IMR-90 (cell line): ENCODE data around the gene CHD6. TPM values are rescaled to one million over a fixed set of nuclear protein-coding genes. Genes with fewer than 3 reads are reported as not detected.

ENCODE experiments used
- ATAC-seq: fragments of 200-7000 bp; cut with Tn5 transposase; 2 replicates; pipeline ENCODE4 v1.9.1; 2020; ENCODE audit warnings: low read depth, mild to moderate bottlenecking, moderate library complexity
- BruUV-seq: library from RNA; stranded (reverse); fragments of 400-500 nt; replicated peaks from 2 replicates; lab custom pipeline; 2021; lab: Mats Ljungman, UMichigan
- CTCF ChIA-PET: fragments of 300-600 bp; formaldehyde crosslinking; extraction: SDS; loops from one replicate; lab custom pipeline; 2021; ENCODE audit warnings: antibody characterized with exemption; lab: Yijun Ruan, JAX
- POLR2A ChIA-PET: fragments of 300-600 bp; sonication (Branson Sonifier 250); formaldehyde crosslinking; loops from one replicate; lab custom pipeline; 2022; ENCODE audit warnings: antibody characterized with exemption; ENCODE audit not compliant: unreplicated experiment; lab: Charles Lee
- DNase-seq: peaks from one replicate; pipeline ENCODE4 v3.0.0; 2013
- H2AFZ ChIP-seq: replicated peaks from 2 replicates; pipeline ENCODE3; 2013; ENCODE audit warnings: low read length, mild to moderate bottlenecking; ENCODE audit not compliant: poor library complexity
- H2AK5ac ChIP-seq: 2 replicates; pipeline ENCODE4 v1.6.1; 2013; ENCODE audit warnings: low read depth, low read length, inconsistent platforms
- H2AK9ac ChIP-seq: replicated peaks from 2 replicates; pipeline ENCODE3; 2013; ENCODE audit warnings: mild to moderate bottlenecking, low read depth, low read length, moderate library complexity; ENCODE audit not compliant: poor library complexity
- H2BK120ac ChIP-seq: 2 replicates; pipeline ENCODE4 v1.6.1; 2013; ENCODE audit warnings: low read depth, low read length, inconsistent platforms
- H2BK15ac ChIP-seq: 3 replicates; pipeline ENCODE4 v1.6.1; 2013; ENCODE audit warnings: low read depth, low read length, inconsistent platforms
- H2BK20ac ChIP-seq: 2 replicates; pipeline ENCODE4 v1.6.1; 2013; ENCODE audit warnings: low read depth, mild to moderate bottlenecking, inconsistent platforms, low read length, moderate library complexity
- H2BK5ac ChIP-seq: 2 replicates; pipeline ENCODE4 v1.6.1; 2013; ENCODE audit warnings: mild to moderate bottlenecking, low read depth, low read length, inconsistent platforms; ENCODE audit not compliant: poor library complexity, severe bottlenecking
- H3K14ac ChIP-seq: replicated peaks from 2 replicates; pipeline ENCODE4 v1.6.1; 2013; ENCODE audit warnings: low read depth, low read length, inconsistent platforms
- H3K18ac ChIP-seq: 2 replicates; pipeline ENCODE4 v1.6.1; 2013; ENCODE audit warnings: low read depth, low read length, control low read depth
- H3K23ac ChIP-seq: 2 replicates; pipeline ENCODE4 v1.6.1; 2013; ENCODE audit warnings: low read depth, low read length, inconsistent platforms
- H3K27ac ChIP-seq: 2 replicates; pipeline ENCODE4 v1.5.1; 2013; ENCODE audit warnings: mild to moderate bottlenecking, control low read depth, low read length; ENCODE audit not compliant: insufficient read depth
- H3K27me3 ChIP-seq: 2 replicates; pipeline ENCODE4 v1.6.1; 2013; ENCODE audit warnings: low read length; ENCODE audit not compliant: control insufficient read depth, insufficient read depth
- H3K36me3 ChIP-seq: 2 replicates; pipeline ENCODE4 v1.6.1; 2013; ENCODE audit warnings: low read length, mixed read lengths; ENCODE audit not compliant: control insufficient read depth, insufficient read depth
- H3K4ac ChIP-seq: 2 replicates; pipeline ENCODE4 v1.6.1; 2013; ENCODE audit warnings: low read depth, low read length, inconsistent platforms
- H3K4me1 ChIP-seq: 2 replicates; pipeline ENCODE4 v1.6.1; 2013; ENCODE audit warnings: low read length, mixed read lengths; ENCODE audit not compliant: control insufficient read depth, insufficient read depth
- H3K4me2 ChIP-seq: 2 replicates; pipeline ENCODE4 v1.6.1; 2013; ENCODE audit warnings: low read depth, mild to moderate bottlenecking, control low read depth, low read length, moderate library complexity
- H3K4me3 ChIP-seq: 2 replicates; pipeline ENCODE4 v1.5.1; 2013; ENCODE audit warnings: low read depth, mild to moderate bottlenecking, control low read depth, low read length, moderate library complexity; ENCODE audit not compliant: insufficient read depth
- H3K56ac ChIP-seq: 2 replicates; pipeline ENCODE4 v1.6.1; 2013; ENCODE audit warnings: low read length, inconsistent platforms; ENCODE audit not compliant: insufficient read depth; ENCODE audit errors: extremely low read depth
- H3K79me1 ChIP-seq, 2 experiments: 2 replicates each; pipeline ENCODE4 v1.6.1; 2013; ENCODE audit warnings: low read length in 2 of 2, inconsistent platforms in 1 of 2, low read depth in 1 of 2
- H3K9ac ChIP-seq: 2 replicates; pipeline ENCODE4 v1.6.1; 2013; ENCODE audit warnings: low read depth, low read length, control low read depth
- H3K9me1 ChIP-seq: 2 replicates; pipeline ENCODE4 v1.6.1; 2013; ENCODE audit warnings: low read length, inconsistent platforms; ENCODE audit not compliant: insufficient read depth
- H3K9me3 ChIP-seq: 2 replicates; pipeline ENCODE4 v1.6.1; 2013; ENCODE audit warnings: low read length; ENCODE audit not compliant: control insufficient read depth, insufficient read depth
- H4K20me1 ChIP-seq: 2 replicates; pipeline ENCODE4 v1.6.1; 2013; ENCODE audit warnings: low read length, inconsistent platforms; ENCODE audit not compliant: insufficient read depth
- H4K5ac ChIP-seq: 2 replicates; pipeline ENCODE4 v1.6.1; 2013; ENCODE audit warnings: mild to moderate bottlenecking, low read depth, low read length, control low read depth
- H4K8ac ChIP-seq, 2 experiments: 2 replicates each; pipeline ENCODE4 v1.6.1; 2013; ENCODE audit warnings: low read depth in 2 of 2, low read length in 2 of 2, control low read depth in 1 of 2, inconsistent platforms in 1 of 2
- H4K91ac ChIP-seq: 2 replicates; pipeline ENCODE4 v1.6.1; 2013; ENCODE audit warnings: low read depth, low read length, inconsistent platforms; ENCODE audit not compliant: insufficient read depth
- BHLHE40 ChIP-seq: fragments of 150-350 bp; IDR thresholded peaks from 2 replicates; pipeline ENCODE4 v1.6.1; 2016; ENCODE audit warnings: mild to moderate bottlenecking, low read depth, low read length
- CEBPB ChIP-seq: IDR thresholded peaks from 2 replicates; pipeline ENCODE4 v1.6.1; 2012; ENCODE audit warnings: low read depth, low read length, improper control_type of control experiment
- CHD1 ChIP-seq: IDR thresholded peaks from 2 replicates; pipeline ENCODE4 v1.6.1; 2012; ENCODE audit warnings: low read depth, low read length, improper control_type of control experiment
- FOS ChIP-seq: fragments of 150-350 bp; IDR thresholded peaks from 2 replicates; pipeline ENCODE4 v1.6.1; 2016; ENCODE audit warnings: low read depth, low read length
- MAFK ChIP-seq: IDR thresholded peaks from 2 replicates; pipeline ENCODE4 v1.6.1; 2012; ENCODE audit warnings: low read depth, low read length, improper control_type of control experiment
- MAZ ChIP-seq: IDR thresholded peaks from 2 replicates; pipeline ENCODE4 v1.6.1; 2012; ENCODE audit warnings: low read depth, mild to moderate bottlenecking, low read length, improper control_type of control experiment, moderate library complexity, borderline replicate concordance
- MXI1 ChIP-seq: IDR thresholded peaks from 2 replicates; pipeline ENCODE4 v1.6.1; 2012; ENCODE audit warnings: low read depth, mild to moderate bottlenecking, low read length, moderate library complexity, borderline replicate concordance
- NFE2L2 ChIP-seq: fragments of 150-350 bp; IDR thresholded peaks from 2 replicates; pipeline ENCODE4 v1.6.1; 2016; ENCODE audit warnings: low read depth, mild to moderate bottlenecking, low read length
- POLR2A ChIP-seq: IDR thresholded peaks from 2 replicates; pipeline ENCODE4 v1.6.1; 2012; ENCODE audit warnings: mild to moderate bottlenecking, low read depth, low read length
- RAD21 ChIP-seq: IDR thresholded peaks from 2 replicates; pipeline ENCODE4 v1.6.1; 2012; ENCODE audit warnings: low read length, improper control_type of control experiment
- RCOR1 ChIP-seq: IDR thresholded peaks from 2 replicates; pipeline ENCODE4 v1.6.1; 2012; ENCODE audit warnings: mild to moderate bottlenecking, low read length, improper control_type of control experiment; ENCODE audit not compliant: insufficient replicate concordance
- RFX5 ChIP-seq: IDR thresholded peaks from 2 replicates; pipeline ENCODE4 v1.8.0; 2012; ENCODE audit warnings: low read depth, mild to moderate bottlenecking, low read length, moderate library complexity
- SMC3 ChIP-seq: fragments of 150-350 bp; IDR thresholded peaks from 2 replicates; pipeline ENCODE4 v1.6.1; 2016; ENCODE audit warnings: low read depth, mild to moderate bottlenecking, antibody characterized with exemption, low read length, moderate library complexity
- WGBS, 2 experiments: methylation state at CpG; one replicate each; pipeline versions ENCODE4 v1.1.5 to v1.1.7; 2013; ENCODE audit warnings: missing lambda C conversion rate in 2 of 2; ENCODE audit not compliant: insufficient read length in 1 of 2; ENCODE audit errors: extremely low coverage in 2 of 2; 5-methylcytosine and 5-hydroxymethylcytosine counted together
- dilution Hi-C: fragments of 300-500 bp; cut with HindIII; formaldehyde crosslinking; loops from one replicate; pipeline ENCODE4 v1.14.3; 2018; ENCODE audit warnings: low sequenced_read_pairs; ENCODE audit not compliant: unreplicated experiment
- in situ Hi-C: fragments of 300-500 bp; cut with MboI; formaldehyde crosslinking; loops from 3 replicates; pipeline ENCODE4 v1.14.3; 2019; ENCODE audit warnings: low sequenced_read_pairs, inconsistent platforms, mixed read lengths
- intact Hi-C: fragments of 100-400 bp; cut with micrococcal nuclease; formaldehyde crosslinking; loops from 2 replicates; pipeline ENCODE4 v1.10.0; 2022
- polyA plus RNA-seq, 3 experiments: library from polyadenylated mRNA; depleted of rRNA; stranded (reverse); fragments of >200 nt; gene quantifications; 2 replicates each; pipeline ENCODE4 v1.2.3, GENCODE V29; 2012; ENCODE audit warnings: low replicate concordance in 1 of 3
- total RNA-seq: library from RNA; depleted of rRNA; stranded (reverse); fragments of >200 nt; gene quantifications from 2 replicates; pipeline ENCODE4 v1.2.3, GENCODE V29; 2012
- TF ChIP-seq, protein P1 (sequence below): fragments of 150-350 bp; IDR thresholded peaks from 2 replicates; pipeline ENCODE4 v1.6.1; 2017; ENCODE audit warnings: mild to moderate bottlenecking, antibody characterized with exemption, low read length, low read depth
- TF ChIP-seq, protein P2 (sequence below): conservative IDR thresholded peaks from 2 replicates; pipeline ENCODE4 v1.5.1; 2012; ENCODE audit warnings: mild to moderate bottlenecking, low read depth, low read length, improper control_type of control experiment
- TF ChIP-seq, protein P3 (sequence below): fragments of 150-350 bp; IDR thresholded peaks from 2 replicates; pipeline ENCODE4 v1.6.1; 2016; ENCODE audit warnings: low read depth, mild to moderate bottlenecking, low read length, moderate library complexity, borderline replicate concordance

CHD6 gene
- total and polyA plus RNA-seq, 2 of the 4 experiments (the other 2 are of a cell fraction) = 8.8 to 26.7 TPM

DNA sequence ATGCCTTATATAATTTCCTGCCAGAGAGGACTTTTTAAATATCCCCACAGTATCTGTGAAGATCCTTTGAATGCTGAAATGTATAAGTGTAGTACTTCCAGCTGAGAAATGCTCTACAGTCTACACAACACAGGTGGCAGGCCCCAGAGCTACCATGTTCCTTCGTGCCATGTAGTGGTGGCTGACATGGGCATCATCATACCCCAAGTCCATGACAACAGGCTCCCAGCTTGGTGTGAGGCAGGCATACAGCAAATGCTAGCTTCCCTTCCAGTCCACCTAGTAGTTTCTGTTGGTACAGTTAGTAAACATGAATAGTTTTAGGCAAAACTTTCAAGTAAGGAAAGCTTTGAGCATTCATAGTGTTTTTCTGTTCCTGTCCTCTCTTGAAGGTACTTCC, 190.3 kb downstream of the CHD6 start:
- WGBS, 2 experiments = no CpG with 5 or more reads among the region's 1 CpG
- peak overlapping the region; percentile 25 for H3K27ac ChIP-seq
- H4K5ac ChIP-seq = peak overlapping the region; percentile 65; the same call in 1 of the 2 replicates
- no peak overlapping the region for H2AK9ac ChIP-seq
- DNase-seq (no peak), ATAC-seq (0 out of 2 replicates have a peak, but pooled peaks have one; percentile 3)
- TF ChIP-seq MAZ (no peak), CHD1 (no peak), RCOR1 (no peak), CEBPB (no peak), BHLHE40 (no peak), NFE2L2 (no peak), SMC3 (no peak), MAFK (no peak), FOS (no peak), RAD21 (no peak), POLR2A (no peak), RFX5 (no peak), MXI1 (no peak)
- TF ChIP-seq, protein P1, sequence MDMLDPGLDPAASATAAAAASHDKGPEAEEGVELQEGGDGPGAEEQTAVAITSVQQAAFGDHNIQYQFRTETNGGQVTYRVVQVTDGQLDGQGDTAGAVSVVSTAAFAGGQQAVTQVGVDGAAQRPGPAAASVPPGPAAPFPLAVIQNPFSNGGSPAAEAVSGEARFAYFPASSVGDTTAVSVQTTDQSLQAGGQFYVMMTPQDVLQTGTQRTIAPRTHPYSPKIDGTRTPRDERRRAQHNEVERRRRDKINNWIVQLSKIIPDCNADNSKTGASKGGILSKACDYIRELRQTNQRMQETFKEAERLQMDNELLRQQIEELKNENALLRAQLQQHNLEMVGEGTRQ = no peak
- TF ChIP-seq, protein P2, sequence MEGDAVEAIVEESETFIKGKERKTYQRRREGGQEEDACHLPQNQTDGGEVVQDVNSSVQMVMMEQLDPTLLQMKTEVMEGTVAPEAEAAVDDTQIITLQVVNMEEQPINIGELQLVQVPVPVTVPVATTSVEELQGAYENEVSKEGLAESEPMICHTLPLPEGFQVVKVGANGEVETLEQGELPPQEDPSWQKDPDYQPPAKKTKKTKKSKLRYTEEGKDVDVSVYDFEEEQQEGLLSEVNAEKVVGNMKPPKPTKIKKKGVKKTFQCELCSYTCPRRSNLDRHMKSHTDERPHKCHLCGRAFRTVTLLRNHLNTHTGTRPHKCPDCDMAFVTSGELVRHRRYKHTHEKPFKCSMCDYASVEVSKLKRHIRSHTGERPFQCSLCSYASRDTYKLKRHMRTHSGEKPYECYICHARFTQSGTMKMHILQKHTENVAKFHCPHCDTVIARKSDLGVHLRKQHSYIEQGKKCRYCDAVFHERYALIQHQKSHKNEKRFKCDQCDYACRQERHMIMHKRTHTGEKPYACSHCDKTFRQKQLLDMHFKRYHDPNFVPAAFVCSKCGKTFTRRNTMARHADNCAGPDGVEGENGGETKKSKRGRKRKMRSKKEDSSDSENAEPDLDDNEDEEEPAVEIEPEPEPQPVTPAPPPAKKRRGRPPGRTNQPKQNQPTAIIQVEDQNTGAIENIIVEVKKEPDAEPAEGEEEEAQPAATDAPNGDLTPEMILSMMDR = no peak
- TF ChIP-seq, protein P3, sequence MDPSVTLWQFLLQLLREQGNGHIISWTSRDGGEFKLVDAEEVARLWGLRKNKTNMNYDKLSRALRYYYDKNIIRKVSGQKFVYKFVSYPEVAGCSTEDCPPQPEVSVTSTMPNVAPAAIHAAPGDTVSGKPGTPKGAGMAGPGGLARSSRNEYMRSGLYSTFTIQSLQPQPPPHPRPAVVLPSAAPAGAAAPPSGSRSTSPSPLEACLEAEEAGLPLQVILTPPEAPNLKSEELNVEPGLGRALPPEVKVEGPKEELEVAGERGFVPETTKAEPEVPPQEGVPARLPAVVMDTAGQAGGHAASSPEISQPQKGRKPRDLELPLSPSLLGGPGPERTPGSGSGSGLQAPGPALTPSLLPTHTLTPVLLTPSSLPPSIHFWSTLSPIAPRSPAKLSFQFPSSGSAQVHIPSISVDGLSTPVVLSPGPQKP = no peak
- peak overlapping the region; percentile 51 for H2BK20ac ChIP-seq
- peaks cover 21% of the 10 kb centered on the region for H3K4me1 ChIP-seq
- intact Hi-C loops = loop anchor here (5.0 kb wide), 2 partner anchors 189 to 264 kb away; partner anchors contain the start of gene CHD6
- no peak overlapping the region for H3K56ac ChIP-seq
- peak overlapping the region; percentile 39; the same call in 1 of the 2 replicates for H3K23ac ChIP-seq
- H3K9ac ChIP-seq = no peak overlapping the region
- BruUV-seq = no TSS peak
- no peak overlapping the region for H3K4me3 ChIP-seq
- H2BK120ac ChIP-seq = peak overlapping the region; percentile 53
- peak overlapping the region; percentile 92; the same call in 1 of the 2 replicates for H3K18ac ChIP-seq
- peak overlapping the region; percentile 77 for H4K91ac ChIP-seq
- in situ Hi-C loops = no loop called here
- ChIA-PET POLR2A (no interaction called here), CTCF (no interaction called here)
- peak overlapping the region; percentile 92 for H2AK5ac ChIP-seq
- peak overlapping the region in 1 of 2 experiments; percentile 71; a peak in 2 of 4 replicates for H4K8ac ChIP-seq
- no peak overlapping the region for H2AFZ ChIP-seq
- dilution Hi-C loops = no loop called here
- H3K27me3 ChIP-seq = no peaks in the 10 kb centered on the region
- H3K79me1 ChIP-seq = peaks cover 0 to 8% of the 10 kb centered on the region in 2 experiments; a peak in 1 of 4 replicates
- H3K9me1 ChIP-seq = peaks cover 9% of the 10 kb centered on the region
- H3K4me2 ChIP-seq = peak overlapping the region; percentile 10; the same call in 1 of the 2 replicates
- peak overlapping the region; percentile 41 for H3K14ac ChIP-seq
- H3K4ac ChIP-seq = peak overlapping the region; percentile 73
- peak overlapping the region; percentile 78 for H2BK5ac ChIP-seq
- no peaks in the 10 kb centered on the region; the same call in 1 of the 2 replicates for H4K20me1 ChIP-seq
- no peaks in the 10 kb centered on the region for H3K9me3 ChIP-seq
- H3K36me3 ChIP-seq = peaks cover 13% of the 10 kb centered on the region
- H2BK15ac ChIP-seq = peak overlapping the region; percentile 77; the same call in 1 of the 3 replicates
